Fibroblast of lung (primary cell): ENCODE measurements around the gene MANBA. TPM values are rescaled to one million over a fixed set of nuclear protein-coding genes. Genes with fewer than 3 reads are reported as not detected.

Source experiments
- DNase-seq, 2 donors: peaks; one replicate each; pipeline versions ENCODE4 v3.0.0 to v3.0.0-alpha.2; 2010; ENCODE audit warnings: low read depth in 2 of 2
- H2AFZ ChIP-seq: 2 replicates; pipeline ENCODE4 v1.5.1; 2012; ENCODE audit warnings: low read length, control low read depth, inconsistent platforms
- H3K27ac ChIP-seq: 2 replicates; pipeline ENCODE4 v1.5.1; 2011; ENCODE audit warnings: low read length, control low read depth; ENCODE audit not compliant: insufficient read depth
- H3K27me3 ChIP-seq: 2 replicates; pipeline ENCODE4 v1.5.1; 2011; ENCODE audit warnings: mild to moderate bottlenecking, low read length; ENCODE audit not compliant: control insufficient read depth, insufficient read depth
- H3K36me3 ChIP-seq: 2 replicates; pipeline ENCODE4 v1.5.1; 2011; ENCODE audit warnings: low read length; ENCODE audit not compliant: control insufficient read depth, insufficient read depth
- H3K4me1 ChIP-seq: 2 replicates; pipeline ENCODE4 v1.5.1; 2011; ENCODE audit warnings: low read length; ENCODE audit not compliant: control insufficient read depth, insufficient read depth; ENCODE audit errors: extremely low read depth
- H3K4me2 ChIP-seq: 2 replicates; pipeline ENCODE4 v1.5.1; 2011; ENCODE audit warnings: low read length, control low read depth; ENCODE audit not compliant: insufficient read depth; ENCODE audit errors: extremely low read depth
- H3K4me3 ChIP-seq, 4 experiments: fragments of 200-600 bp in 1 of 4; sonication (generic) in 1 of 4; replicated peaks in 1 of 4; 2 replicates each; pipeline ENCODE4 v1.5.1; 2011 to 2016; ENCODE audit warnings: low read length in 4 of 4, low read depth in 3 of 4, mild to moderate bottlenecking in 3 of 4, control low read depth in 2 of 4, inconsistent platforms in 1 of 4, mixed read lengths in 1 of 4; ENCODE audit not compliant: insufficient read depth in 1 of 4; ENCODE audit errors: control extremely low read depth in 1 of 4
- H3K79me2 ChIP-seq: 2 replicates; pipeline ENCODE4 v1.5.1; 2012; ENCODE audit warnings: mild to moderate bottlenecking, low read length, inconsistent platforms; ENCODE audit not compliant: control insufficient read depth, insufficient read depth
- H3K9ac ChIP-seq: 2 replicates; pipeline ENCODE4 v1.5.1; 2011; ENCODE audit warnings: mild to moderate bottlenecking, low read length, control low read depth; ENCODE audit not compliant: insufficient read depth
- H3K9me3 ChIP-seq: 2 replicates; pipeline ENCODE4 v1.5.1; 2012; ENCODE audit warnings: low read depth, low read length; ENCODE audit not compliant: control insufficient read depth, insufficient read depth
- H4K20me1 ChIP-seq: 2 replicates; pipeline ENCODE4 v1.5.1; 2011; ENCODE audit warnings: low read length; ENCODE audit not compliant: control insufficient read depth, insufficient read depth; ENCODE audit errors: extremely low read depth
- CTCF ChIP-seq, 2 donors: IDR thresholded peaks in 1 of 2; conservative IDR thresholded peaks in 1 of 2; 1 replicate in 1 of 2; 2 replicates in 1 of 2; pipeline ENCODE4 v1.5.1; 2011 to 2012; ENCODE audit warnings: low read length in 2 of 2, control low read depth in 1 of 2, inconsistent platforms in 1 of 2, low read depth in 1 of 2, mild to moderate bottlenecking in 1 of 2
- EZH2 ChIP-seq: IDR thresholded peaks from 2 replicates; pipeline ENCODE4 v1.5.1; 2012; ENCODE audit warnings: low read length, control low read depth, mild to moderate bottlenecking; ENCODE audit errors: missing control alignments
- polyA plus RNA-seq, 2 donors: library from polyadenylated mRNA; depleted of rRNA in 1 of 2; stranded (reverse) in 1 of 2; unstranded in 1 of 2; fragments of >200 nt; gene quantifications; 2 replicates each; pipeline ENCODE4 v1.2.1, GENCODE V29; 2011 to 2012; ENCODE audit warnings: missing spikeins in 1 of 2
- total RNA-seq: library from RNA; depleted of rRNA; stranded (reverse); fragments of >200 nt; gene quantifications from 2 replicates; pipeline ENCODE4 v1.2.1, GENCODE V29; 2014

The MANBA gene
- total and polyA plus RNA-seq, 2 donors (not counting 1 experiment from before 2014, with no cell fraction given): 13.4 to 97.9 TPM

- H3K9ac ChIP-seq: no peak overlapping the region
- no peak overlapping the region for H3K4me2 ChIP-seq
- no peaks in the 10 kb centered on the region for H3K27me3 ChIP-seq
- H4K20me1 ChIP-seq: no peaks in the 10 kb centered on the region
- H3K79me2 ChIP-seq: no peaks in the 10 kb centered on the region
- no peak overlapping the region for H3K27ac ChIP-seq
- DNase-seq: peak in 1 of 2 donors; percentile 69
- H3K9me3 ChIP-seq: no peaks in the 10 kb centered on the region
- H3K36me3 ChIP-seq: peaks cover 4% of the 10 kb centered on the region
- no peak overlapping the region for H2AFZ ChIP-seq
- no peak overlapping the region for H3K4me3 ChIP-seq
- no peaks in the 10 kb centered on the region for H3K4me1 ChIP-seq
- TF ChIP-seq EZH2 (no peak), CTCF (conservative IDR thresholded peaks at IDR 0.05 in 1 of 2, IDR thresholded peaks at IDR 0.05 in 1 of 2; ENCODE audit: low read depth in 1 of 2, low read length in 2 of 2) (no peak)
Observed at GRCh38 chr4:102598086-102598761, 162.5 kb downstream of the MANBA start.

- Histone ChIP-seq H3K4me2 (no peak overlapping the region), H4K20me1 (no peaks in the 10 kb centered on the region), H3K36me3 (peaks cover 4% of the 10 kb centered on the region), H3K4me1 (no peaks in the 10 kb centered on the region), H3K79me2 (no peaks in the 10 kb centered on the region), H3K4me3 (no peak overlapping the region), H3K9ac (no peak overlapping the region), H3K27ac (no peak overlapping the region), H3K27me3 (no peaks in the 10 kb centered on the region), H3K9me3 (no peaks in the 10 kb centered on the region), H2AFZ (no peak overlapping the region)
- no peak for DNase-seq
- TF ChIP-seq EZH2 (no peak), CTCF (conservative IDR thresholded peaks at IDR 0.05 in 1 of 2, IDR thresholded peaks at IDR 0.05 in 1 of 2; ENCODE audit: low read depth in 1 of 2, low read length in 2 of 2) (no peak)
Observed at GRCh38 chr4:102596532-102596931, 164.2 kb downstream of the MANBA start.

GRCh38 chr4:102594000-102594399 lies 166.8 kb downstream of the MANBA start:
- Histone ChIP-seq H3K4me2 (no peak overlapping the region), H2AFZ (no peak overlapping the region), H3K79me2 (no peaks in the 10 kb centered on the region), H3K4me3 (no peak overlapping the region), H3K4me1 (no peaks in the 10 kb centered on the region), H3K27me3 (no peaks in the 10 kb centered on the region), H3K9ac (no peak overlapping the region), H3K36me3 (peaks cover 4% of the 10 kb centered on the region), H3K27ac (no peak overlapping the region), H3K9me3 (no peaks in the 10 kb centered on the region), H4K20me1 (no peaks in the 10 kb centered on the region)
- no peak for DNase-seq
- TF ChIP-seq EZH2 (no peak), CTCF (conservative IDR thresholded peaks at IDR 0.05 in 1 of 2, IDR thresholded peaks at IDR 0.05 in 1 of 2; ENCODE audit: low read depth in 1 of 2, low read length in 2 of 2) (no peak)
